Stimulated activated CD4-positive, alpha-beta T cell treated with anti-CD3 and anti-CD28 coated beads, Interleukin-1b, Interleukin-23, amount 100 ng/mL, for 1 hour (primary cell): ENCODE measurements around the gene EBF3.

ENCODE experiments used
- DNase-seq, 2 donors: peaks; one replicate each; pipeline ENCODE4 v3.0.0-alpha.2; 2020; ENCODE audit warnings: low read depth in 2 of 2

EBF3 gene

DNA sequence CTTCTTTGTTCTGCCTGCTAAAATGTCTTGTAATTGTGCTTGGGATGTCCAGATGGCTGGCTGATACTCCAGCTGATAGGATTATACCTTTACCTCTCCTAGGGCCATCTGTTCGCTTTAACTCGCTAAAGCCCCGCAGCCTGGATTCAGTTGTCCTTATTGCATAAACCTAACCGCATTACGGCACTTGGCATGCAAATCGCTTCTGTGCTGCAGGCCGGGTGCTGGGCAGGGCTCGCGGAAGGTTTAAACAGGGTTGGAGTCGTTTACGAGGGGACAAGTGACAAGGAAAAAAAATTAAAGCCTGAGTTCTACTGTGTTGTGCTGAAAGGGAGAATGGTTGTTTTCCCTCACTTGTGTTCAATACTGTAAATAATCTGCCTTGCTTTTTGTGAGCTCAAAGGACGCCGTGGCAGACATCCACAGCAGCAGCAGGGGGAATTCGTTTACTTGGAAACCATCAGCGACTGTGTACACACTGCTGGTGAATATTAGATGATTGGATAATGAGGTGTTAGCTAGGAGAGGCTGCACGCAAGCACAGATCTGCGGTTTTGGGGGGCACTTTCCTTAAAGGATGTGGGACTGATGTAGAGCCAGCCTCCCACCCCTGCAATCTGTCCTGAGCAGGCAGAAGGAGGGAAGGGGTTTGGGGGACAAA, 93.0 kb downstream of the EBF3 start:
- no peak for DNase-seq

- DNase-seq: no peak
These were observed 93.7 kb downstream of the EBF3 start for GRCh38 chr10:129870474-129870757.

DNA sequence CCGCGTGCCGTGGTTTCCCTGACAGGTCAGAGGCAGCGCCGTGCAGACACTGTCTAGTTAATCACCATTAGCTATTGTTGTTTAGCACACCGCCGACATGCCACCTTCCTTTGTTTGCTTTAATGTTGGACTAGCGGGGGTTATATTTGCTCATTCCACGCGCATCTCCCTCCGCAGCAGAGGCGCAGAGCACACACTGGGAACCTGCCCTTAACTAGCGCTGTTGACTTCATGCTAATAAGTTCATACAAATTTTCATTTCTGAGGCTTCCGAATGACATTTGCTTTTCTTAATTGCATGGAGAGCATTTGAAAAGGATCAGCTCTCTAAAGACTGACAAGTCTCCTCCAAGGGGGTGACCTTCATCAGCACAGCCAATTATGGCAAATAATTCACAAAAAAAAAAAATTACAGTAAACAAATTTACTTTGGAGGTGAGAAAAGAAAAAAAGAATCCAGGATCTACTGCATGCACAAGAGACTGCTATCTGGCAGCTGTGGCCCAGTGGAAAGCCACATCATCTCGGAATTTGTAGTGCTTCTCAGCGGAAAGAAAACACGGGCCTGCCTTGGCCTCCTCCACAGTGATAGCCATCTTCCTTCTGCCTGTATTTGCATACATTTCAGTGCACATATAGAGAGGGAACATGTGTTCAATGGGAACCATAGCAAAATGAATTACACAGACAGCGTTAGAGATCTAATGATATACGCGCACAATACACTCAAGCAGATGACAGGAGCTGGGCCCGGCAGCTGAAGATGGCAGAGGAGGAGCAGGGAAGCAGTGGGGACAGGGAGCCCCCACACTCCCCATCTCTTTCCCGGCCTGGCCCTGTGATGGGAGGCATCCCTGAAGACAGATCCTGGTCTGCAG, 94.2 kb downstream of the EBF3 start:
- no peak for DNase-seq

GRCh38 chr10:129868449-129869035, 95.5 kb downstream of the EBF3 start:
- DNase-seq: no peak

DNA sequence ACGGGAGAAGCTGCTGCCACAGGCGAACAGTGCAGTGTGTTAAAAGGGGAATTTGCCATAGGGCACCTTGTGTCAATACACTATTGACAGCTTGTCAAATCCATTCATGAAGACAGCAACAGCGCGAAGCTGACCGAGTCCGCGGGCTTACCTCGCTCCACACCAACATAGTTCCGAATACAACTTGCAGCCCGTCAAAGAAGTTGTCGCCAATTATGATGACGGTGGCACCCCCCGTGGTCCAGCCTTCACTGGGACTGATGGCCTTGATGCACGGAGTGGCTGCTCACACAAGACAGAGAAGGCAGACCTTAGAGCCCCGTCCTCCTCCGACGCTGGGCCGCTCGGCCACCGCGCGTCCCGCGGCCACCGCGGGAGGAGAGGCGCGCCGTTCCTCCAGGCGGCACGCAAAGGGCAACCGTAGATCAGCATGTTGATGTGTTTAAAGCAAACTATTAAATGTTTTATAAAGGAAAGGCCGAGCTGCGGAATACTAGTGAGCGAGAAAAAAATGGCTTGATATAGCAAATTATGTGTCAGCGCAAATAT, 96.4 kb downstream of the EBF3 start:
- DNase-seq: no peak

GRCh38 chr10:129866894-129867293, 97.2 kb downstream of the EBF3 start:
- DNase-seq: no peak

- no peak for DNase-seq
These were observed 98.1 kb downstream of the EBF3 start for GRCh38 chr10:129865960-129866359.

GRCh38 chr10:129865413-129865812, 98.7 kb downstream of the EBF3 start:
- DNase-seq: no peak

DNA sequence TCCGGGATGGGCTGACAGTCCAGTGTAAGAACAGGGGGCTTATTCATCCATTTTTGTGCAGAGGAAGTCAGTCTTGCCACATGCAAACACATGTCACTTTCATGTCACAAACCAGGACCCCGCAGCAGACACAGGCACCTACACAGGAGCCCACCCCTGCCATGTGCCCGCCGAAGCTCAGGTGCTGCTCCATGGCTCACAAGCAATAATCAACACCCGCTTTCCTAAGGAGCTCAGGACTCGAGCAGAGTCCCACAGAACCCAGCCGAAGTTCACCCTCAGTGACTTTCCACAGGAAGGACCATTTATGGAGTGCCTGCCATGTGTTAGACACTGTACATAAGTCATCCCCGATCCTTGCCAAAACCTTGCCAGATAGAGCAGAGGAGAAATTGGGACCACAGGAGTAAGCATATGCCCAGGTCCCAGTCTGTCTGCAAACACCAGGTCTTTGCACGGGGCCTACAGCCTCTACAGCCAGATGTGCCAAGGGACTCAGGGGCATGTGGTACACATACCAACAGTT, 99.4 kb downstream of the EBF3 start:
- DNase-seq: no peak

DNA sequence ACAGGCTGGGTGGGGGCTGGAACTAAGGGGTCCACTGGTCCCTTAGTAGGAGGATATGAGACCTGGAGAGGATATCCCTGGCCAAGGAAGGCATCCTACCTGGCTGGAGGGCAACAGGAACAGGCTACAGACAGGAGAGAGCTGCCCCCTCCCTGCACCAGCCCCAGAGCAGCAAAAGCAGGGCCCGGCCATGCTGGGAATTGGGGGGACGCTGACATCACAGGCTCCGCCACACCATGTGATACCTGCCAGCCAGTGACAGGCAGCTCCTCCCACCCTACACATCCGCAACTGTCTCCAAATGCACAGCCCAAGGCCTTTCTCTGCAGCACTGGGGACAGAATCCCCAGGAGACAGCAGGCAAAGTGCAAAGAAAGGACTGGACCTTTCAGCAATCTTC, 100.0 kb downstream of the EBF3 start:
- DNase-seq: no peak

GRCh38 chr10:129863201-129863663, 100.8 kb downstream of the EBF3 start:
- DNase-seq: no peak

DNA sequence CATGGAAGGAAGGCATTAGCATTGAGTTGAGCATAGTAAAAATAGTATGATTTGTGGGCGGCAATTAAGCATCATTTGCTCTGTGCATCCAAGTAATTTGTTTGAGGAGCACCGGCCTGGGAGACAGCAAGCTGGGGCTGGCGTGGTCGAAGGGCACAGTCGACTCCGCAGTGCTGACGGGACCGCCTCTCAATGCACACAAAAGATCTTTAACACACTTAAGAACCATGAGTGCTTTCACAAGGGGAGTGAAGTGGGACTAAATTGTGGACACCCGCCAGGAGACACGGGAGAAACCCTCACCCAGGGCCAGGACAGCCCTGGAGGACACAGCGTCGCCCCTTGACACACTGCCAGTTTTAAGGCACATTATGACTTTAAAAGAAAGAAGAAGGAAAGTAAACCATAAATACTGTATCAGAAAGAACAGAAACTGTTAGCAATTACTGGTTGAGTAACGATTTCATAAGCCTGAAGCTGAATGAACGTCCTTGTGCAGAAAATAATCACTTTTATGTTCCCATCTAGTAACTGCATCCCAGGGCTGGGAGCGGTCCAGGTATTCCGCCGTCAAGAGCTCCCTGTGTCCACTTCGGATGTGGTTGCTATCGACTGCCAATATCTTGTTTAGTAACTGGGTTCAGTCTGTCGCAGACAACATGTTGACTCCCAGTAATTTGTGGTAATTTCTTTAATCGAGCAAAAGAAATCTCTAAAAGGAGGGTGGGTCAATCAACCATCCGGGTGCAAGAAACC, 102.1 kb downstream of the EBF3 start:
- no peak for DNase-seq

DNA sequence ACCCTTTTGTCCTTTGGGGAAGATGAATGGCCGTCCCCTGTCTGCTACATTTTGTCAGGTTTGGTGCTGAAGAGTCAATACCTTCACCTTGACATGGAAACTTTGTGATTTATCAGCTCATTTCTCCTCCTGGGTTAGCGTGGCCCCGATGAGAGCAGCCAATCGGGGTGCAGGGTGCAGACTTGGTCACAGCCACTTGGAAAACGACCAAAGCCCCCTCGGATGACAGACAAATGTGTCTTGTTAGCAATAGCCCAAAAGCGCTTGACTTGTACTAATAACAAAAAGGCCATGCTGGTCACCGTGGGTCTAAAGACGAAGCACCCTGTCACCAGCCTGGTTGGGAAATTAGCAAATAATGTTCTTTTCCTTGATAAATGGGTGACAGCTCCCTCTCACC, 103.7 kb downstream of the EBF3 start:
- DNase-seq: no peak

GRCh38 chr10:129859536-129859935, 104.5 kb downstream of the EBF3 start:
- no peak for DNase-seq

GRCh38 chr10:129857242-129857960, 106.7 kb downstream of the EBF3 start:
- DNase-seq: no peak

DNA sequence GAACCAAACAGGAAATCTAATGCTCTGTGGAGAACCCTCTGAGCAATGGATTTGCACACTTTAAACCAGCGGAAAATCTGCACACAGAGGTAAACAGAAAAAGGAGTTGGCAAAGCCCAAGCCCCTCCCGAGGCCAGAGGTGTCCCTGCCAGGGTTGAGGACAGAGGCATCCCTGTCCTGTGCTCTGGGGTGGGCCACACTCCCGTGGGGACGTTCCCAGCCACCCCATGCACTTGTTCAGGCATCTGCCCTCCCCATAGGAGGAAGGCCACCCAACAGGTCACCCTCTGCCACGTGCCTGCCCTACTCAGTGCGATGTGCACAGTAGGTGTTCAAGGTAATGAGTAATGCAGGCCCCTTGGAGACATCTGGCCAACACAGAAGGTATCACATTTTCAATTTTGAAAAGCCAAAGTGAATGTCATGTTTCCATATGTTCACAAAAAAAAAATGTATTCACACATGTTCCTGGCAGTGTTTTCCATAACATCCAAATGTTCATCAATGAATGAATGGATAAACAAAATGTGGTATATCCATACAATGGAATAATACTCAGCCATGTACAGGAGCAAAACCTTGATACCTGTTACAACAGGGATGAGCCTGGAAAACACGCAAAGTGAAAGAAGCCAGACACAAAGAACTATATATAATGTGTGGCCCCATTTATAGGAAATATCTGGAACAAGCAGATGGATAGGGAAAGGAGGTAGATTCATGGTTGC, 108.1 kb downstream of the EBF3 start:
- no peak for DNase-seq

GRCh38 chr10:129854796-129855705, 109.0 kb downstream of the EBF3 start:
- DNase-seq: no peak

- no peak for DNase-seq
These were observed 109.9 kb downstream of the EBF3 start for GRCh38 chr10:129854158-129854557.

- no peak for DNase-seq
These were observed 110.5 kb downstream of the EBF3 start for GRCh38 chr10:129853562-129853903.
